MM.1S (cell line): ENCODE data around the gene GTF2I.
"Not testable (repeated sequence)": the region's sequence is repeated elsewhere in the genome, so short reads cannot be mapped to it uniquely, and the experiment has no call there.

Source experiments
- DNase-seq: peaks from one replicate; pipeline ENCODE4 v3.0.0-alpha.2; 2015
- H2AFZ ChIP-seq: fragments of 300-600 bp; sonication (generic); 2 replicates; pipeline ENCODE4 v1.6.0; 2016; ENCODE audit warnings: antibody characterized with exemption, low read length
- H3F3A ChIP-seq: fragments of 300-600 bp; sonication (generic); 2 replicates; pipeline ENCODE4 v1.6.1; 2016; ENCODE audit warnings: mild to moderate bottlenecking, antibody characterized with exemption, low read length, moderate library complexity, mixed read lengths; ENCODE audit not compliant: insufficient read depth
- H3K27ac ChIP-seq: fragments of 300-600 bp; sonication (generic); 2 replicates; pipeline ENCODE4 v1.5.1; 2016; ENCODE audit warnings: mild to moderate bottlenecking, low read length
- H3K27me3 ChIP-seq: fragments of 300-600 bp; sonication (generic); replicated peaks from 2 replicates; pipeline ENCODE4 v1.6.0; 2016; ENCODE audit warnings: low read length; ENCODE audit not compliant: insufficient read depth
- H3K36me3 ChIP-seq: fragments of 300-600 bp; sonication (generic); replicated peaks from 2 replicates; pipeline ENCODE4 v1.6.1; 2016; ENCODE audit warnings: mild to moderate bottlenecking, low read length, mixed read lengths; ENCODE audit not compliant: insufficient read depth
- H3K4me1 ChIP-seq: fragments of 300-600 bp; sonication (generic); 2 replicates; pipeline ENCODE4 v1.6.1; 2016; ENCODE audit warnings: low read length, mixed read lengths
- H3K4me2 ChIP-seq: fragments of 300-600 bp; sonication (generic); 2 replicates; pipeline ENCODE4 v1.6.0; 2016; ENCODE audit warnings: low read depth, low read length
- H3K4me3 ChIP-seq: fragments of 300-600 bp; sonication (generic); 2 replicates; pipeline ENCODE4 v1.5.1; 2016; ENCODE audit warnings: low read length, mixed read lengths
- H3K79me2 ChIP-seq: fragments of 300-600 bp; sonication (generic); 2 replicates; pipeline ENCODE4 v1.6.1; 2016; ENCODE audit warnings: mixed run types, low read length, mixed read lengths
- H3K9ac ChIP-seq: fragments of 300-600 bp; sonication (generic); 2 replicates; pipeline ENCODE4 v1.6.1; 2016; ENCODE audit warnings: low read length, mixed read lengths
- H3K9me2 ChIP-seq: fragments of 300-600 bp; sonication (generic); replicated peaks from 2 replicates; pipeline ENCODE4 v1.6.1; 2016; ENCODE audit warnings: mild to moderate bottlenecking, low read length, mixed read lengths; ENCODE audit not compliant: insufficient read depth
- H3K9me3 ChIP-seq: fragments of 300-600 bp; sonication (generic); replicated peaks from 2 replicates; pipeline ENCODE4 v1.6.1; 2016; ENCODE audit warnings: mild to moderate bottlenecking, low read length, mixed read lengths; ENCODE audit not compliant: insufficient read depth
- H4K20me1 ChIP-seq: fragments of 300-600 bp; sonication (generic); 2 replicates; pipeline ENCODE4 v1.6.1; 2016; ENCODE audit warnings: mild to moderate bottlenecking, low read length, moderate library complexity, mixed read lengths; ENCODE audit not compliant: insufficient read depth

The GTF2I gene

DNA sequence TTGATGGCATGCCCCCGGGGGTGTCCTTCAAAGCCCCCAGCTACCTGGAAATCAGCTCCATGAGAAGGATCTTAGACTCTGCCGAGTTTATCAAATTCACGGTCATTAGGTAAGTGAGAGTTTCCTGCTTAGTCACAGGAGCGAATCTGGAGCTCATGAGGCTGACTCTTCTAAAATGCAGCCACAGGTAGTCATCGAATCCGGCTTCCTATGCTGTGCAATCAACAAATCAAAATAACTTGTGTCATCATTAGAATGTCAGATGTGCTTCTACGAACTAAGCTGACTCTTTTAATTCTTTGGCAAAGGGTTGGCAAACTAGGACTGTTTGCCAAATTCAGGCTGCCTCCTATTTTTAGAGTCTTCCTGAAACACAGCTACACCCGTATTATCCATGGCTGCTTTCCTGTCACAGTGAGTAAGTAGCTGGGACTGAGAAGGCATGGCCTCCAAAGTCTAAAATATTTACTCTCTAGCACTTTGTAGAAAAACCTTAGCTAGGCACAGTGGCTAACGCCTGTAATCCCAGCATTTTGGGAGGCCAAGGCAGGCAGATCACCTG is 96.5 kb downstream of the GTF2I start:
- H2AFZ ChIP-seq, H3K4me1 ChIP-seq, H3K4me2 ChIP-seq, H3K9me2 ChIP-seq, H3K27ac ChIP-seq, H3K4me3 ChIP-seq, H4K20me1 ChIP-seq, H3K36me3 ChIP-seq, H3K9me3 ChIP-seq, H3K27me3 ChIP-seq, H3F3A ChIP-seq, H3K79me2 ChIP-seq, DNase-seq, H3K9ac ChIP-seq: not testable (repeated sequence)

- H3K27me3 ChIP-seq, H3K36me3 ChIP-seq, H3K4me1 ChIP-seq, H3K27ac ChIP-seq, H3F3A ChIP-seq, H4K20me1 ChIP-seq, H3K9me2 ChIP-seq, H3K9me3 ChIP-seq, H3K9ac ChIP-seq, DNase-seq, H2AFZ ChIP-seq, H3K4me3 ChIP-seq, H3K79me2 ChIP-seq, H3K4me2 ChIP-seq: not testable (repeated sequence)
Measured at GRCh38 chr7:74756673-74757072, 99.2 kb downstream of the GTF2I start.

GRCh38 chr7:74758268-74758667 is 100.8 kb downstream of the GTF2I start:
- H3K36me3 ChIP-seq, H3F3A ChIP-seq, H4K20me1 ChIP-seq, H3K27me3 ChIP-seq, H3K4me1 ChIP-seq, H3K9ac ChIP-seq, H3K9me3 ChIP-seq, H3K27ac ChIP-seq, H3K9me2 ChIP-seq, H2AFZ ChIP-seq, DNase-seq, H3K4me3 ChIP-seq, H3K4me2 ChIP-seq, H3K79me2 ChIP-seq: not testable (repeated sequence)

- H3K27me3 ChIP-seq, H3K4me3 ChIP-seq, H3K79me2 ChIP-seq, H2AFZ ChIP-seq, H3K4me1 ChIP-seq, H3K4me2 ChIP-seq, H3K9me2 ChIP-seq, H3K9ac ChIP-seq, H3K9me3 ChIP-seq, H3K27ac ChIP-seq, H3K36me3 ChIP-seq, H3F3A ChIP-seq, DNase-seq, H4K20me1 ChIP-seq: not testable (repeated sequence)
Measured at GRCh38 chr7:74758982-74759381, 101.5 kb downstream of the GTF2I start.

DNA sequence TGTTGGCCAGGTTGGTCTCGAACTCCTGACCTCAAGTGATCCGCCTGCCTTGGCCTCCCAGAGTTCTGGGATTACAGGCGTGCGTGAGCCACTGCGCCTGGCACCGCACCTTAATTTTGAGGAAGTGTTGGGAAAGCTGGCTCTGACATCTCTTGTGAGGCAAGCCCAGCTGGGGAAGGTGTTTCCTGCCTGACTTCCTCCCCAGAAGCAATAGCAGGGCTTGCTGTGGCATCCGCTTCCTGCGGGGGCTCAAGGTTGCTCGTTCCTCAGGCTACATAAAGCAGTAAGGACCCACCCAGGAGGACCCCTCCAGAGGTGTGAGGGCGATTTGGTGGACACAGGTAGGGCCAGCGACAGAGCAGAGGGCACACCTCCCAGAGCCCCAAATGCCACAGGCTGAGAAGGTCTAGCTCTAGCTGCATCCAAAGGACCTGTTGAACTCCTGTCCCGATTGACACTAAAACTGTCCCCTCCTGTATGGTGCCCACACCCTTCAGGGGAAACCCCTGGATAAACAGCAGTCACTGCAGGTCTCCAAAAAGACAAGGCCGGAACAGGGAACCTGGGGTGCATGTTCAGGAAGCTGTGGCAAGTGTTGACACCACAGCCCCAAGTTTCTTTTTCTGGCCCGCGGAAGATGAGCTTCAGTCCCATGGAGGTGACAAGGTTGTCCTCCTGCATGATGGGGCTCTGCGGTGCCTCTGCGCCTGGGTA is 107.8 kb downstream of the GTF2I start:
- H3K4me2 ChIP-seq, H3K36me3 ChIP-seq, H3K9me2 ChIP-seq, H3K4me3 ChIP-seq, H2AFZ ChIP-seq, H3K4me1 ChIP-seq, H3K27me3 ChIP-seq, H3K79me2 ChIP-seq, H3K9me3 ChIP-seq, H3K27ac ChIP-seq, H3F3A ChIP-seq, H3K9ac ChIP-seq, DNase-seq, H4K20me1 ChIP-seq: not testable (repeated sequence)

DNA sequence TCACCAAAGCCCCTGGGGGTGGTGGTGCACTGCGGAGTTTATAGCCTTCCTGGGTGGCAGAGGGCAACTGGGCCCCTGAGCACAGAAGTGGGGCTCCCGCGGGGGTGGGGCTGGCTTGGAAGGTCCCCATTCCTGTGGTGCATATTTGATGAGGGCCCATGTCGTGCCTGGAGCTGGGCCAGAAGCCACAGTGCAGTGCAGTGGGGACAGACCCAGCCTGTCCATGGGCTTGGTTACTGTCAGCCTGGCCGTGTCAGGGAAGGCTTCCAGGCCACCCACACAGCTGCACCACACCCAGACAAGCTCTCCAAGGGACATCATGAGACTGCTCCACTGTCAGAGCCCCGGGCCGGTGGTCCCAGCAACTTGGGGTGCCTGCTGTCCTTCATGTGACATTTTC is 109.0 kb downstream of the GTF2I start:
- H3K4me3 ChIP-seq, H3K27ac ChIP-seq, H3K36me3 ChIP-seq, H3K27me3 ChIP-seq, H2AFZ ChIP-seq, H3K9ac ChIP-seq, H3K9me2 ChIP-seq, H3K79me2 ChIP-seq, H3K4me1 ChIP-seq, DNase-seq, H3K4me2 ChIP-seq, H3K9me3 ChIP-seq, H3F3A ChIP-seq, H4K20me1 ChIP-seq: not testable (repeated sequence)

- not testable (repeated sequence) for DNase-seq, H3K4me1 ChIP-seq, H3K27ac ChIP-seq, H3K4me3 ChIP-seq, H3K9me3 ChIP-seq, H4K20me1 ChIP-seq, H3K27me3 ChIP-seq, H3K4me2 ChIP-seq, H3K9me2 ChIP-seq, H3K36me3 ChIP-seq, H2AFZ ChIP-seq, H3F3A ChIP-seq, H3K79me2 ChIP-seq, H3K9ac ChIP-seq
Measured at GRCh38 chr7:74766991-74767390, 109.5 kb downstream of the GTF2I start.

GRCh38 chr7:74770062-74770461 is 112.5 kb downstream of the GTF2I start:
- H3K9me3 ChIP-seq, DNase-seq, H3K36me3 ChIP-seq, H3K4me1 ChIP-seq, H3K27ac ChIP-seq, H3K4me2 ChIP-seq, H3K9me2 ChIP-seq, H3K27me3 ChIP-seq, H3K9ac ChIP-seq, H2AFZ ChIP-seq, H3K79me2 ChIP-seq, H3K4me3 ChIP-seq, H3F3A ChIP-seq, H4K20me1 ChIP-seq: not testable (repeated sequence)
